ENCODE data around the gene PCK1. TPM values are rescaled to one million over a fixed set of nuclear protein-coding genes. Genes with fewer than 3 reads are reported as not detected.

The PCK1 gene
- total RNA-seq, 1 experiment from 2014 or later = not detected

- ChIA-PET POLR2A (ENCODE audit: unreplicated experiment) (no interaction called here), CTCF (interaction anchor here (0.6 kb wide), 2 partner anchors 72 to 420 kb away, joined by 5 to 8 read pairs; no protein-coding TSS in a partner anchor)
- DNase-seq (peak; percentile 65), ATAC-seq (peak; percentile 39)
- intact Hi-C loops (cut with micrococcal nuclease) = loop anchor here (1.0 to 5.0 kb wide), 2 partner anchors 80 to 212 kb away; no protein-coding TSS in a partner anchor
- TF ChIP-seq CTCF (conservative IDR thresholded peaks at IDR 0.05; ENCODE audit: low read depth, low read length) (peak; percentile 99), EZH2phosphoT487 (IDR thresholded peaks at IDR 0.05; ENCODE audit: borderline replicate concordance, low read length) (no peak), EZH2 (IDR thresholded peaks at IDR 0.05; ENCODE audit: low read length, unreplicated experiment) (no peak)
- Histone ChIP-seq H3K9me3 (ENCODE audit: low read length) (no peaks in the 10 kb centered on the region), H3K4me3 (ENCODE audit: low read length) (no peak overlapping the region), H3K79me2 (ENCODE audit: low read length) (no peaks in the 10 kb centered on the region), H3K9ac (ENCODE audit: low read length) (no peak overlapping the region), H3K27ac (ENCODE audit: low read length) (no peak overlapping the region), H3K4me2 (ENCODE audit: low read length) (peak overlapping the region; percentile 61), H4K20me1 (ENCODE audit: low read length) (no peaks in the 10 kb centered on the region), H3K36me3 (ENCODE audit: low read depth, low read length) (no peaks in the 10 kb centered on the region), H2AFZ (ENCODE audit: low read length) (no peak overlapping the region; the same call in 1 of the 2 replicates), H3K27me3 (ENCODE audit: low read length) (no peaks in the 10 kb centered on the region), H3F3A (ENCODE audit: low read length, unreplicated experiment) (no peaks in the 10 kb centered on the region), H3K4me1 (ENCODE audit: insufficient read depth, low read length) (peaks cover 4% of the 10 kb centered on the region; the same call in 1 of the 2 replicates), H3K9me2 (replicated peaks; ENCODE audit: low read length) (no peaks in the 10 kb centered on the region)
- no TSS peak for BruUV-seq (replicated peaks)
Measured at GRCh38 chr20:57594092-57594951, 33.4 kb downstream of the PCK1 start.

GRCh38 chr20:57595041-57596030 is 34.4 kb downstream of the PCK1 start:
- CTCF ChIA-PET = interaction anchor here (0.8 to 1.3 kb wide), 2 partner anchors 83 to 616 kb away, joined by 3 read pairs; no protein-coding TSS in a partner anchor
- POLR2A ChIA-PET (ENCODE audit: unreplicated experiment) = no interaction called here
- no peak overlapping the region for H3K27ac ChIP-seq (ENCODE audit: low read length)
- H3K4me2 ChIP-seq (ENCODE audit: low read length) = no peak overlapping the region
- no peak overlapping the region; the same call in 1 of the 2 replicates for H2AFZ ChIP-seq (ENCODE audit: low read length)
- H3F3A ChIP-seq (ENCODE audit: low read length, unreplicated experiment) = no peaks in the 10 kb centered on the region
- no peaks in the 10 kb centered on the region for H3K27me3 ChIP-seq (ENCODE audit: low read length)
- ATAC-seq (no peak), DNase-seq (no peak)
- TF ChIP-seq EZH2phosphoT487 (IDR thresholded peaks at IDR 0.05; ENCODE audit: borderline replicate concordance, low read length) (no peak), EZH2 (IDR thresholded peaks at IDR 0.05; ENCODE audit: low read length, unreplicated experiment) (no peak), CTCF (conservative IDR thresholded peaks at IDR 0.05; ENCODE audit: low read depth, low read length) (no peak)
- H3K9me2 ChIP-seq (replicated peaks; ENCODE audit: low read length) = no peaks in the 10 kb centered on the region
- peaks cover 5% of the 10 kb centered on the region for H3K4me1 ChIP-seq (ENCODE audit: insufficient read depth, low read length)
- no peak overlapping the region for H3K4me3 ChIP-seq (ENCODE audit: low read length)
- H3K79me2 ChIP-seq (ENCODE audit: low read length) = no peaks in the 10 kb centered on the region
- H3K9me3 ChIP-seq (ENCODE audit: low read length) = no peaks in the 10 kb centered on the region
- no peak overlapping the region for H3K9ac ChIP-seq (ENCODE audit: low read length)
- no TSS peak for BruUV-seq (replicated peaks)
- H4K20me1 ChIP-seq (ENCODE audit: low read length) = no peaks in the 10 kb centered on the region
- intact Hi-C loops (cut with micrococcal nuclease) = no loop called here
- H3K36me3 ChIP-seq (ENCODE audit: low read depth, low read length) = no peaks in the 10 kb centered on the region
